B cell (primary cell): ENCODE results near the gene WASHC4. TPM values are rescaled to one million over a fixed set of nuclear protein-coding genes. Genes with fewer than 3 reads are reported as not detected.

Experiments
- ATAC-seq: fragments of 200-7000 bp; cut with Tn5 transposase; one replicate; pipeline ENCODE4 v1.10.0; 2021; ENCODE audit warnings: low read depth, mild to moderate bottlenecking, moderate number of reproducible peaks, moderate library complexity
- CTCF ChIA-PET: fragments of 350-600 bp; sonication (Branson Sonifier 250); formaldehyde crosslinking; loops from one replicate; lab custom pipeline; 2021; ENCODE audit warnings: antibody characterized with exemption, inconsistent platforms; lab: Charles Lee
- POLR2A ChIA-PET: fragments of 350-600 bp; sonication (Branson Sonifier 250); formaldehyde crosslinking; loops from one replicate; lab custom pipeline; 2021; ENCODE audit warnings: antibody characterized with exemption; lab: Charles Lee
- DNase-seq: peaks from one replicate; pipeline ENCODE4 v3.0.0; 2013
- H2AFZ ChIP-seq: 2 replicates; pipeline ENCODE4 v1.6.1; 2012; ENCODE audit warnings: mild to moderate bottlenecking, low read depth, low read length; ENCODE audit not compliant: insufficient read depth, poor library complexity, severe bottlenecking
- H3K27ac ChIP-seq, 2 donors: 1 replicate in 1 of 2; 2 replicates in 1 of 2; pipeline ENCODE4 v1.5.1; 2012 to 2013; ENCODE audit warnings: low read length in 2 of 2, mild to moderate bottlenecking in 2 of 2, moderate library complexity in 1 of 2
- H3K27me3 ChIP-seq, 4 experiments: fragments of 200-600 bp in 1 of 4; sonication (generic) in 1 of 4; replicated peaks in 1 of 4; 1 replicate in 2 of 4; 2 replicates in 2 of 4; pipeline versions ENCODE4 v1.6.1 to v1.7.0; 2013 to 2016; ENCODE audit warnings: low read length in 3 of 4, mild to moderate bottlenecking in 2 of 4, mixed read lengths in 1 of 4, moderate library complexity in 1 of 4; ENCODE audit not compliant: insufficient read depth in 4 of 4, control insufficient read depth in 3 of 4; ENCODE audit errors: control extremely low read depth in 1 of 4
- H3K36me3 ChIP-seq, 2 experiments: replicated peaks in 1 of 2; 1 replicate in 1 of 2; 2 replicates in 1 of 2; pipeline versions ENCODE4 v1.6.1 to v1.7.1; 2013; ENCODE audit warnings: low read length in 1 of 2; ENCODE audit not compliant: insufficient read depth in 2 of 2, control insufficient read depth in 1 of 2; ENCODE audit errors: control extremely low read depth in 1 of 2, extremely low read depth in 1 of 2
- H3K4me1 ChIP-seq, 2 donors: fragments of 200-600 bp in 1 of 2; sonication (generic) in 1 of 2; 1 replicate in 1 of 2; 2 replicates in 1 of 2; pipeline versions ENCODE4 v1.5.1 to v1.6.1; 2013 to 2017; ENCODE audit warnings: low read length in 2 of 2; ENCODE audit not compliant: control insufficient read depth in 2 of 2, insufficient read depth in 2 of 2
- H3K4me2 ChIP-seq: replicated peaks from 2 replicates; pipeline ENCODE3; 2012; ENCODE audit warnings: mild to moderate bottlenecking, low read depth, low read length; ENCODE audit not compliant: poor library complexity, severe bottlenecking
- H3K4me3 ChIP-seq, 5 experiments: fragments of 200-600 bp in 1 of 5; sonication (generic) in 1 of 5; 1 replicate in 3 of 5; 2 replicates in 2 of 5; pipeline versions ENCODE4 v1.5.1 to v1.7.0; 2011 to 2016; ENCODE audit warnings: low read length in 4 of 5, mild to moderate bottlenecking in 4 of 5, low read depth in 2 of 5, control low read depth in 1 of 5, moderate library complexity in 1 of 5; ENCODE audit not compliant: insufficient read depth in 1 of 5; ENCODE audit errors: control extremely low read depth in 1 of 5, extremely low read depth in 1 of 5
- H3K79me2 ChIP-seq: fragments of 200-600 bp; sonication (generic); one replicate; pipeline ENCODE4 v1.6.0; 2016; ENCODE audit warnings: low read length; ENCODE audit not compliant: control insufficient read depth, insufficient read depth
- H3K9ac ChIP-seq: fragments of 200-600 bp; sonication (generic); 2 replicates; pipeline ENCODE4 v1.6.1; 2017; ENCODE audit warnings: mild to moderate bottlenecking, low read length, moderate library complexity
- H3K9me3 ChIP-seq, 3 donors: one replicate each; pipeline versions ENCODE4 v1.6.1 to v1.7.1; 2013; ENCODE audit warnings: low read length in 2 of 3; ENCODE audit not compliant: control insufficient read depth in 2 of 3, insufficient read depth in 1 of 3; ENCODE audit errors: control extremely low read depth in 1 of 3
- H4K20me1 ChIP-seq: 2 replicates; pipeline ENCODE4 v1.6.0; 2012; ENCODE audit warnings: mild to moderate bottlenecking, low read length; ENCODE audit not compliant: insufficient read depth, control insufficient read depth, poor library complexity, severe bottlenecking
- H3K27ac Mint-ChIP-seq: one replicate; pipeline ENCODE4 v1.8.0; 2021; ENCODE audit warnings: mixed read lengths
- H3K27me3 Mint-ChIP-seq: one replicate; pipeline ENCODE4 v1.8.0; 2021; ENCODE audit warnings: mixed read lengths
- H3K4me1 Mint-ChIP-seq: one replicate; pipeline ENCODE4 v1.8.0; 2021; ENCODE audit warnings: mixed read lengths
- H3K4me3 Mint-ChIP-seq: one replicate; pipeline ENCODE4 v1.8.0; 2021; ENCODE audit warnings: mixed read lengths
- H3K9me3 Mint-ChIP-seq: one replicate; pipeline ENCODE4 v1.8.0; 2022; ENCODE audit warnings: mixed read lengths; ENCODE audit not compliant: insufficient read depth
- CTCF ChIP-seq: fragments of 200-600 bp; IDR thresholded peaks from one replicate; pipeline ENCODE4 v1.8.0; 2022; ENCODE audit warnings: antibody characterized with exemption, mild to moderate bottlenecking
- EZH2 ChIP-seq: IDR thresholded peaks from 2 replicates; pipeline ENCODE4 v1.6.1; 2012; ENCODE audit warnings: borderline replicate concordance, low read depth, mild to moderate bottlenecking, moderate library complexity, low read length; ENCODE audit not compliant: insufficient read depth, poor library complexity, severe bottlenecking
- WGBS: methylation state at CpG from one replicate; pipeline ENCODE4 v1.1.5; 2013; ENCODE audit warnings: missing lambda C conversion rate; ENCODE audit not compliant: insufficient coverage; 5-methylcytosine and 5-hydroxymethylcytosine counted together
- intact Hi-C: fragments of 100-400 bp; cut with micrococcal nuclease; formaldehyde crosslinking; loops from one replicate; pipeline ENCODE4 v1.10.0; 2022
- polyA plus RNA-seq: library from polyadenylated mRNA; depleted of rRNA; stranded (reverse); fragments of >200 nt; gene quantifications from 2 replicates; pipeline ENCODE4 v1.2.3, GENCODE V29; 2012
- total RNA-seq, 2 donors: library from RNA; stranded (reverse); fragments of 120-200 nt in 1 of 2; gene quantifications; 1 replicate in 1 of 2; 2 replicates in 1 of 2; pipeline versions ENCODE4 v1.2.3 to v1.2.4, GENCODE V29; 2013 to 2022

The WASHC4 gene
- total and polyA plus RNA-seq, 2 donors (not counting 1 experiment from before 2014, with no cell fraction given): 55.2 to 240 TPM

DNA sequence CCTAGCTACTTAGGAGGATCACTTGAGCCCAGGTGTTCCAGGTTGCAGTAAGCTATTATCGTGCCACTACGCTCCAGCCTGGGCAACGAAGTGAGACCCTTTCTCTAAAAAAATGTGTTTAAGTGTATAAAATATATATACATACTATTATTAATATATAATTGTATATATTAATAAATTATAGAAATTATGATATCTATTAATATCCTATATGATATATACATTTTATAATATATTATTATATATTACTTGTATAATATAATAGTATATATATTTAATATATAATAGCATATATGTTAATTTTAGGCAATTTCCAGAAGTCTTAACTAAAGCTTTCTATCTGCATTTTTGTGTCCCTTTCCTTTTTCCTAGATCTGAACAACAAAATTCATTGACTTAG is 35.5 kb upstream of the WASHC4 start:
- H3K9me3 ChIP-seq: no peaks in the 10 kb centered on the region
- Mint-ChIP-seq H3K9me3 (no peaks in the 10 kb centered on the region), H3K4me1 (peaks cover 13% of the 10 kb centered on the region), H3K27ac (no peak overlapping the region), H3K4me3 (no peak overlapping the region), H3K27me3 (peaks cover 4% of the 10 kb centered on the region)
- no peak overlapping the region for H3K4me3 ChIP-seq
- H3K27ac ChIP-seq: no peak overlapping the region
- CTCF ChIA-PET: interaction anchor here (0.9 kb wide), 1 partner anchor 14 kb away, joined by 5 read pairs; no protein-coding TSS in a partner anchor
- DNase-seq (no peak), ATAC-seq (no peak)
- WGBS: no CpG with 5 or more reads among the region's 3 CpGs
- H3K9ac ChIP-seq: no peak overlapping the region
- TF ChIP-seq EZH2: no peak
- TF ChIP-seq CTCF: no peak
- no peaks in the 10 kb centered on the region for H3K36me3 ChIP-seq
- peaks cover 0 to 7% of the 10 kb centered on the region in 2 donors for H3K4me1 ChIP-seq
- H3K27me3 ChIP-seq: peaks cover 0 to 3% (median 0%) of the 10 kb centered on the region in 4 experiments
- H3K4me2 ChIP-seq: no peak overlapping the region
- no peak overlapping the region for H2AFZ ChIP-seq
- no peaks in the 10 kb centered on the region for H4K20me1 ChIP-seq
- no peaks in the 10 kb centered on the region for H3K79me2 ChIP-seq
- POLR2A ChIA-PET: no interaction called here
- intact Hi-C loops: no loop called here

DNA sequence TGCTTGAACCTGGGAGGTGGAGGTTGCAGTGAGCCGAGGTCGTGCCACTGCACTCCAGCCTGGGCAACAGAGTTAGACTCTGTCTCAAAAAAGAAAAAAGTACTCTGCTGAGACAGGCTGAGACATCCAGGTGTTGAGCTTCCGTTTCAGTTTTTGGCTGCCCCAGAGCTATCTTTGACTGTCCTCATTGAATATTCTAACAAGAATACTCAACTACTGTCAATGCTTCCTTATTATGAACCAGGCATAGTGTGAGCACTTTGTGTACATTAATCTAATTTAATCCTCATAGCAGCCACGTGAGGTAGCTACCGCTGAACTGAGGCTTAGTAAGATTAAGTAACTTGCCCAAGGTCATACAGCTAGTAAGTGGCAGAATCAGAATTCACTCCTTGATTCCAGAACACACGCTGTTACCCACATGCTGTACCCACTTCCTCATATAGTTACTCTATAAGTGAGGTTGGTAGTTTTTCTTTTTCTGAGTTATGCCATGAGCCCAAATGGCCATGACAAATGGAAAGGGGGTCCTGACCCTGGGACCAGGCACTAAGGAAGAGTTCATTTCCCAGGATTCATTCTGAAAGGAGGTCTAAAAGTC is 34.5 kb upstream of the WASHC4 start:
- H3K27ac Mint-ChIP-seq: no peak overlapping the region
- POLR2A ChIA-PET: no interaction called here
- H3K9me3 ChIP-seq: no peaks in the 10 kb centered on the region
- no peak overlapping the region for H2AFZ ChIP-seq
- H3K27me3 ChIP-seq: peaks cover 0 to 3% (median 0%) of the 10 kb centered on the region in 4 experiments
- ATAC-seq (no peak), DNase-seq (no peak)
- H3K9ac ChIP-seq: no peak overlapping the region
- H3K9me3 Mint-ChIP-seq: no peaks in the 10 kb centered on the region
- no peaks in the 10 kb centered on the region for H4K20me1 ChIP-seq
- H3K4me3 ChIP-seq: no peak overlapping the region
- no peaks in the 10 kb centered on the region for H3K79me2 ChIP-seq
- no peak overlapping the region for H3K4me2 ChIP-seq
- TF ChIP-seq CTCF (no peak), EZH2 (no peak)
- intact Hi-C loops: no loop called here
- H3K27me3 Mint-ChIP-seq: no peaks in the 10 kb centered on the region
- WGBS: 87% methylated on average over 3 of the region's 6 CpGs
- CTCF ChIA-PET: interaction anchor here (0.9 to 1.2 kb wide), 3 partner anchors 13 to 691 kb away, joined by 3 to 5 read pairs (median 4); no protein-coding TSS in a partner anchor
- H3K4me1 ChIP-seq: peaks cover 0 to 7% of the 10 kb centered on the region in 2 donors
- no peak overlapping the region for H3K4me3 Mint-ChIP-seq
- H3K27ac ChIP-seq: no peak overlapping the region
- H3K36me3 ChIP-seq: no peaks in the 10 kb centered on the region
- H3K4me1 Mint-ChIP-seq: peaks cover 13% of the 10 kb centered on the region
